Astrocyte of the cerebellum (primary cell): ENCODE measurements around the gene SLC5A6.
"Not testable (repeated sequence)": the region's sequence is repeated elsewhere in the genome, so short reads cannot be mapped to it uniquely, and the experiment has no call there.

Experiments used
- DNase-seq: peaks from one replicate; pipeline ENCODE4 v3.0.0-alpha.2; 2011; ENCODE audit warnings: low read depth
- H3K4me3 ChIP-seq: 2 replicates; pipeline ENCODE4 v1.5.1; 2011; ENCODE audit warnings: mild to moderate bottlenecking, low read depth, low read length, moderate library complexity
- CTCF ChIP-seq: IDR thresholded peaks from 2 replicates; pipeline ENCODE4 v1.5.1; 2012; ENCODE audit warnings: low read length, low read depth, moderate library complexity, mild to moderate bottlenecking; ENCODE audit errors: missing control alignments
- in situ Hi-C: cut with HindIII; loops from 2 replicates; pipeline ENCODE4 v1.10.0; 2017; ENCODE audit warnings: low sequenced_read_pairs

The SLC5A6 gene

GRCh38 chr2:27202854-27203253, 9.2 kb downstream of the SLC5A6 start:
- no peak overlapping the region for H3K4me3 ChIP-seq
- TF ChIP-seq CTCF, result no peak
- DNase-seq, result peak; percentile 15
- in situ Hi-C loops, result no loop called here

GRCh38 chr2:27201675-27202074, 10.4 kb downstream of the SLC5A6 start:
- in situ Hi-C loops, result no loop called here
- no peak overlapping the region for H3K4me3 ChIP-seq
- DNase-seq, result no peak
- TF ChIP-seq CTCF, result no peak

GRCh38 chr2:27199241-27199640, 12.8 kb downstream of the SLC5A6 start:
- H3K4me3 ChIP-seq, result no peak overlapping the region
- TF ChIP-seq CTCF, result no peak
- no peak for DNase-seq
- in situ Hi-C loops, result loop anchor here (10.0 kb wide), 1 partner anchor 84 kb away; the partner anchor contains the start of gene CGREF1

- no peak for TF ChIP-seq CTCF
- no peak for DNase-seq
- in situ Hi-C loops, result loop anchor here (10.0 kb wide), 1 partner anchor 84 kb away; the partner anchor contains the start of gene CGREF1
- no peak overlapping the region for H3K4me3 ChIP-seq
Measured at GRCh38 chr2:27198627-27199026, 13.4 kb downstream of the SLC5A6 start.

- in situ Hi-C loops, result loop anchor here (10.0 kb wide), 1 partner anchor 83 kb away; the partner anchor contains the start of gene CGREF1
Measured at GRCh38 chr2:27198068-27198467, 14.0 kb downstream of the SLC5A6 start.

GRCh38 chr2:27195799-27196198, 16.3 kb downstream of the SLC5A6 start:
- in situ Hi-C loops, result loop anchor here (10.0 kb wide), 1 partner anchor 81 kb away; the partner anchor contains the start of gene CGREF1
- H3K4me3 ChIP-seq, DNase-seq: not testable (repeated sequence)

More at GRCh38 chr2:27198068-27198467, 14.0 kb downstream of the SLC5A6 start:
- not testable (repeated sequence) for H3K4me3 ChIP-seq, DNase-seq

GRCh38 chr2:27194538-27195354, 17.3 kb downstream of the SLC5A6 start:
- no peak for TF ChIP-seq CTCF
- in situ Hi-C loops, result loop anchor here (10.0 kb wide), 1 partner anchor 80 kb away; the partner anchor contains the start of gene CGREF1
- H3K4me3 ChIP-seq, result no peak overlapping the region
- no peak for DNase-seq
